Jurkat, Clone E6-1 (cell line): ENCODE measurements around the gene KIF18B.

Experiments
- DNase-seq: peaks from one replicate; pipeline ENCODE4 v3.0.0-alpha.2; 2011; ENCODE audit warnings: low read depth, low spot score
- H3K4me3 ChIP-seq: 2 replicates; pipeline ENCODE4 v1.5.1; 2011; ENCODE audit warnings: mild to moderate bottlenecking, low read length, control low read depth, moderate library complexity

Gene KIF18B

GRCh38 chr17:44894642-44895041 lies 52.9 kb downstream of the KIF18B start:
- H3K4me3 ChIP-seq, result no peak overlapping the region
- DNase-seq, result no peak

GRCh38 chr17:44892250-44892649 lies 55.3 kb downstream of the KIF18B start:
- H3K4me3 ChIP-seq, result no peak overlapping the region
- no peak for DNase-seq

- no peak overlapping the region for H3K4me3 ChIP-seq
- DNase-seq, result no peak
Measured at GRCh38 chr17:44889003-44889402, 58.6 kb downstream of the KIF18B start.

- DNase-seq, result peak; percentile 70
Measured at GRCh38 chr17:44887971-44888954, 59.3 kb downstream of the KIF18B start.

GRCh38 chr17:44887016-44887415 lies 60.6 kb downstream of the KIF18B start:
- no peak overlapping the region for H3K4me3 ChIP-seq
- DNase-seq, result no peak

More at GRCh38 chr17:44887971-44888954, 59.3 kb downstream of the KIF18B start:
- H3K4me3 ChIP-seq, result peak overlapping the region; percentile 25

GRCh38 chr17:44884941-44885340 lies 62.6 kb downstream of the KIF18B start:
- H3K4me3 ChIP-seq, result no peak overlapping the region
- no peak for DNase-seq

- DNase-seq, result no peak
- H3K4me3 ChIP-seq, result no peak overlapping the region
Measured at GRCh38 chr17:44881145-44881544, 66.4 kb downstream of the KIF18B start.

GRCh38 chr17:44880062-44880461 lies 67.5 kb downstream of the KIF18B start:
- DNase-seq, result no peak
- no peak overlapping the region for H3K4me3 ChIP-seq

GRCh38 chr17:44879376-44879775 lies 68.2 kb downstream of the KIF18B start:
- no peak overlapping the region for H3K4me3 ChIP-seq
- no peak for DNase-seq

- DNase-seq, result no peak
- H3K4me3 ChIP-seq, result no peak overlapping the region
Measured at GRCh38 chr17:44878627-44879221, 68.8 kb downstream of the KIF18B start.

- H3K4me3 ChIP-seq, result no peak overlapping the region
- no peak for DNase-seq
Measured at GRCh38 chr17:44877121-44877520, 70.5 kb downstream of the KIF18B start.

- H3K4me3 ChIP-seq, result no peak overlapping the region
- DNase-seq, result no peak
Measured at GRCh38 chr17:44875761-44876160, 71.8 kb downstream of the KIF18B start.
